LHCN-M2 (cell line): ENCODE measurements around the gene ADM5. TPM values are rescaled to one million over a fixed set of nuclear protein-coding genes. Genes with fewer than 3 reads are reported as not detected.

Experiments used
- DNase-seq: peaks from one replicate; pipeline ENCODE4 v3.0.0-alpha.2; 2012; ENCODE audit warnings: low read depth
- polyA plus RNA-seq: library from polyadenylated mRNA; unstranded; fragments of >200 nt; gene quantifications from one replicate; pipeline ENCODE4 v1.2.1, GENCODE V29; 2012; ENCODE audit warnings: missing spikeins
- total RNA-seq: library from RNA; depleted of rRNA; stranded (reverse); fragments of >200 nt; gene quantifications from 2 replicates; pipeline ENCODE4 v1.2.3, GENCODE V29; 2014; rRNA removed

ADM5 gene, protein sequence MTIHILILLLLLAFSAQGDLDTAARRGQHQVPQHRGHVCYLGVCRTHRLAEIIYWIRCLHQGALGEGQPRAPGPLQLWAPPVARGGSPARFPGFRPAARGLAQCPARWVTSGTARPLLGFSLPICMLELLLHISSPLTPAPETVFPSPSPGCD
- 1.2 TPM in 2 replicates for total RNA-seq
- 0.21 TPM for polyA plus RNA-seq

GRCh38 chr19:49689133-49690078, at the start of gene ADM5:
ADM5 (plus strand) TSS chr19:49689594; CDS start chr19:49689838, 244 bp downstream.
- no peak for DNase-seq

DNA sequence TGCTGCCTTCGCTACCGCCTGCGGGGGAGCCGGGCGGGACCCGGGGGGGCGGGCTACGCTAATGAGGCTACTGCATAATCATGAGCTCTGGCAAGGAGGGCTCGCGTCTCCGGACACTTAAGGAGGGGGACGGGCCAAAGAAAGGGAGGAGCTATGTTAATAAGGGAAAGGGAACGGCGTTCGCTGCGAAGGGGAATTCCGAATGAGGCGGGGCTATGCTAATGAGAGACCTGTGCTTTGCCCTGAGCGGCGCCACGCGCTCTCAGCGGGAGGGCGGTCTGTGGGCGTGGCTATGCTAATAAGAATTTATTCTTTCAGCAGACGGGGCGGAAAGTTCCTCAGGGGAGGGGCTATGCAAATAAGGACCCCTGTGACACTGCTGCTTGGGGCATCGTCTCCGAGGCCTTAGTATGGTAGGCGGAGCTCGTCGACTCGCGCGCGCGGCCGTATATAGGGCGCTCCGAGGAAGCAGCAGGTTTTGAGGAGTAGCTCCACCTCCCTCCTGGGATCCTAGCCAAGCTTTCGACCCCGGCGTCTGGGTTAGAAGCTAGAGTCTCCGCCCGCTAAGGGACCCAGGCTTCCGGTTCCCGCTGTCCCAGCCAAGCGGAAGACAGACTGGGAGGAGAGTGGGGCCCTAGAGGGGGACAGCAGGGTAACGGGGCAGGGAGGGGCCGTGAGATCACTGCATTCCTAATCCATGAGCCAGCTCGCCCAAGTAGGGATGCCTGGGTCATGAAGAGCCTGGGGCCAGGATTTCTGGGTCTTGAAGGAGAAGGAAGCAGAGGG, 49.1 kb upstream of the ADM5 start, which contains the start of gene RRAS:
TSS of gene RRAS (minus strand) at position 31 of the 786 bp plus-strand sequence. CDS start 45 bp downstream, outside the sequence.
- peak; percentile 100 for DNase-seq

DNA sequence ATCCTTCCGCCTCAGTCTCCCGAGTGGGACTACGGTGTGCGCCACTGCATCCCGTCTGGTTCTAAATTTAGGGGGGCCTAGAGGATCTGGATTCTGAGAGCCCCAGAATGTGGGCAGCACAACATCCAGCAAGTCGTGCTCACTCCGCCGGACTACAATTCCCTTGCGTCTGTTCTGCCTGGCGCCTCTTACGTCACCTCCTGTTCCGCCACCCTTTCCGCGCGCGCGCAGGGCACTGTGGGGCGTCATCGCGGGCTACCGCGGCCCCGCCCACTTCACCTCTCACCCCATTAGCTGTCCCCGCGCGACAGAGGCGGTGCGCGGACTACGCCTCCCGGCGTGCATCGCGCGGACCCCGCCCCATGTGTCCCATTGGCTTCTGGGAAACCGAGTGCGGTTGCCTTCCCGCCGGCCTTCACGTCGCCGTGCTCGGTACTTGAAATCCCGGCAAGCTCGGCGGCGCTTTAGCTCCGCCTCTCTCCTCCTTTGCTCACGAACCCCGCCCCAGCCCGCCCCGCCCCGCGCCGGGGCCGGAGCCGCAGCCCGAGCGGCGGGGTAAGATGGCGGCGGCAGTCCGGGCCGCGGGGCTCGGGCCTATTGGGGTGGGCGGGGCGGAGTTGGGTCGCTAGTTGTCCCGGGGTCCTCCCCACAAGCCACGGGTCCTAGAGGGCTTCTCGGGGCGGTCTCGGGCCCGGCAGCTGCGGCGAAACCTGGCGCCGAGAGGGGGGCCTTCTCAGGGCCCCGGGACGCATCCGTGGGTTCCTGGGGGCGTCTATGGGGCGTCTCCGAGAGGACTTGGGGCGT, 47.5 kb upstream of the ADM5 start, which contains the start of gene SCAF1:
TSS of gene SCAF1 (plus strand) at position 522 of the 804 bp plus-strand sequence. CDS start 2,818 bp downstream, outside the sequence.
- DNase-seq: peak; percentile 99

DNA sequence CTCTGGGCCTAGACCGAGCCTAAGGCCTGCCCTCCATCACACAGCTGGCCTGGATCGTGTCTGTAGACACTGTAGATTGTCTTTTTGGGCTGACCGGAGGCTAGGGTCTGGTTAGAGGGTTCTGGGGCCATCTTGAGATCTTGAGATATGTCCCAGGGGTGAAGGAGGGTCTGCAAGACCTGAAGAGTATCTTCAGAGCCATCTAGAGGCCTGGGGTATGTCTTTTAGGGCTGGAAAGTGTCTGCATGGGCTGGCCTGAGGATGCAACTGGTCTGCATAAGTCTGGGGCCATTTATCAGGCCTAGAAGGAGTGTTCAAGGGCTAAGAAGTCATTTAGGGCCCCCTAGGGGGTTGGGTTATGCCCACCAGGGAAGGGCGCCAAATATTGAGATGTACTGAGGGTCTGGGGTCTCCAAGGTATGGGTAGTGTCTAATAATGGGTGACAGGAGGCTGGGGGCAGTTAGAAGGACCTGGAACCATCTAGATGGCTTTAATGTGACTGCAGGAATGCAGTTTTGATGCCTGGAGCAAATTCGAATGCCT, 46.8 kb upstream of the ADM5 start:
- no peak for DNase-seq

- no peak for DNase-seq
Observed at GRCh38 chr19:49643466-49643865, 45.9 kb upstream of the ADM5 start.

GRCh38 chr19:49645592-49645991, 43.8 kb upstream of the ADM5 start:
- no peak for DNase-seq

DNA sequence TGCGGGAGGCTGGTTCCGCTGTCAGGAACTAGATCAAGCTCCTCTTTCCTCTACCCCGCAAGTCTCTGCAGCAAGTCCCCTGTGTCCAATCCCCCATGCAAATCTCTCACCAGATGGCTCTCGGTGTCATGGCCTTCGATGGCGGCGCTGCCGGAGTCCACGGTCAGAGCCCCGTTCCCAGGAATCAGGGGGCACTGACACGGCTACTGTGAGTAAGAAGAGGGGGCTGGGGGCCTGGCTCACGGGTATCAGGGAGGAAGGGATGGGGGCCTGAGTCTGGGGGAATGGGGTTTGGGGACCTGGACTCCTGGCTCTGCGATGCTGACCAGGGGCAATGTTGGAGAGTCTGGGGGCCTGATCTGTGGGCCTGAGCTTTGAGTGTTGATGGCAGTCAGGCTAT, 43.4 kb upstream of the ADM5 start:
- no peak for DNase-seq

DNA sequence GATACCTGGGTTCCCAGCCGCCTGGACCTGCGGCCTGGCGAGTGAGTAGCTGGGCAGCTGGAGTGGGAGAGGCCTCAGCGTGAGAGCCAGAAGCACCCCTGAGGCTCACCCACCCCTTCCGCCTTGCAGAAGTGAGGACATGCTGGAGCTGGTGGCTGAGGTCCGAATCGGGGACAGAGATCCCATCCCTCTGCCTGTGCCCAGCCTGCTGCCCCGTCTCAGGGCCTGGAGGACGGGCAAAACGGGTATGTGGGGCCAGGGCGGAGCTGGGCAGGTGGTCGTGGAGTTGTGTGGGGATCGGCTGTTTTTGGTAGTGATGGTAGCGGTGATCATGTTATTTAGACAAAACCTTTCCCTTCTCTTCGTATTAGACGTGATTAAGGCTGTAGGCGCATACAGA, 42.8 kb upstream of the ADM5 start:
- no peak for DNase-seq

- no peak for DNase-seq
Observed at GRCh38 chr19:49651029-49651819, 38.2 kb upstream of the ADM5 start.

DNA sequence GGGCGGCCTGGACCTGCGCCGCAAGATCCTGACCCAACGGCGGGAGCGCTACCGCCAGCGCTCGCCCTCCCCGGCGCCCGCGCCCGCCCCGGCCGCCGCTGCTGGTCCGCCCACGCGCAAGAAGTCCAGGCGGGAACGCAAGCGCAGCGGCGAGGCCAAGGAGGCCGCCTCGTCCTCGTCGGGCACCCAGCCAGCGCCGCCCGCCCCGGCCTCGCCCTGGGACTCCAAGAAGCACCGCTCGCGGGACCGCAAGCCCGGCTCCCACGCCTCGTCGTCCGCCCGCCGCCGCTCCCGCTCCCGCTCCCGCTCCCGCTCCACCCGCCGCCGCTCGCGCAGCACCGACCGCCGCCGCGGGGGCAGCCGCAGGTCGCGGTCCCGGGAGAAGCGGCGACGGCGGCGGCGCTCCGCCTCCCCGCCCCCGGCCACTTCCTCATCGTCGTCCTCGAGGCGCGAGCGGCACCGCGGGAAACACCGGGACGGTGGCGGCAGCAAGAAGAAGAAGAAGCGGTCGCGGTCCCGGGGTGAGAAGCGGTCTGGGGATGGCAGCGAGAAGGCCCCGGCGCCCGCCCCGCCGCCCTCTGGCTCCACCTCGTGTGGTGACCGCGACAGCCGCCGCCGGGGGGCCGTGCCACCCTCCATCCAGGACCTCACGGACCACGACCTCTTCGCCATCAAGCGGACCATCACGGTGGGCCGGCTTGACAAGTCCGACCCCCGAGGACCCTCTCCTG, 37.4 kb upstream of the ADM5 start:
- DNase-seq: no peak

- no peak for DNase-seq
Observed at GRCh38 chr19:49652551-49653465, 36.6 kb upstream of the ADM5 start.

DNA sequence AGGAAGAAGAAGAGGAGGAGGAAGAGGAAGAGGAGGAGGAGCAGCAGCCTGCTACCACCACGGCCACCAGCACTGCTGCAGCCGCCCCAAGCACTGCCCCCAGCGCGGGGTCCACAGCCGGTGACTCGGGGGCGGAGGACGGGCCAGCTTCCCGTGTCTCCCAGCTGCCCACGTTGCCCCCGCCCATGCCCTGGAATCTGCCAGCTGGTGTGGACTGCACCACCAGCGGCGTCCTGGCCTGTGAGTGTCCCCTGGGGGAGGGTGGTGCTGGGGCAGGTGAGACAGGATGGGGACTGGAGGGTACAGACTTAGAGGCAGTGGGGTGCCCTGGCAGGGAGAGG, 36.0 kb upstream of the ADM5 start:
- DNase-seq: no peak

- DNase-seq: no peak
Observed at GRCh38 chr19:49654581-49654980, 34.8 kb upstream of the ADM5 start.

DNA sequence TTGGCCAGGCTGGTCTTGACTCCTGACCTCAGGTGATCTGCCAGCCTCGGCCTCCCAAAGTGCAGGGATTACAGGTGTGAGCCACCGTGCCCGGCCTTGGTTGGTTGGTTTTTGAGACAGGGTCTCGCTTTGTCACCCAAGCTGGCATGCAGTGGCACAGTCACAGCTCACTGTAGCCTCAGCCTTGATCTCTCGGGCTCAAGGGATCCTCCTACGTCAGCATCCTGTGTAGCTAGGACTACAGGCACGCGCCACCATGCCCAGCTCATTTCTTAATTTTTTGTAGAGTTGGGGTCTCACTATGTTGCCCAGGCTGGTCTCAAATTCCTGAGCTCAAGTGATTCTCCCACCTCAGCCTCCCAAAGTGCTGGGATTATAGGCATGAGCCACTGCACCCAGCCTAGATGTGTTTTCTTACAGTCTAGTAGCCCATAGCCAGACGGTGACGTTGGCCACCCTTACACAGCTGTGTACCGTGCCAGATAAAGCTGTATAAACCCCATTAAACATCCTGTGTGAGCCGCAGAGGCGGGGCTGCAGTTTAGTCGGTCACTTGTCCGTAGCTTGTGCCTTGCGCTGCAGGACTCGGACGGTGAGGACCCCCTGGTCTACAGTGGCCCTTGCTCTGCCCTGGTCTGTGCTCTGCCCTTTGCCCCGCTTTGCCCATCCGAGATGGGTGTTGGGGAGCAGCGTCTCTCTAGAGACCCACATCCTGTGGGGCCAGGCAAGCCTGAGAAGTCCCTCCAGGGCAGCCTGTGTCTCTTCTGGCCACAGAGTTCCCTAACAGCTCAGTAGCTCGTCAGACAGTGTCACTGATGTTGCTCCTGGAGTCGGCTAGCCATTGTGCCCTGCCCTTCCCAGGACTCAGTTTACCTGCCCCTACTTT, 33.6 kb upstream of the ADM5 start:
- no peak for DNase-seq

- DNase-seq: no peak
Observed at GRCh38 chr19:49656456-49657109, 32.8 kb upstream of the ADM5 start.

DNA sequence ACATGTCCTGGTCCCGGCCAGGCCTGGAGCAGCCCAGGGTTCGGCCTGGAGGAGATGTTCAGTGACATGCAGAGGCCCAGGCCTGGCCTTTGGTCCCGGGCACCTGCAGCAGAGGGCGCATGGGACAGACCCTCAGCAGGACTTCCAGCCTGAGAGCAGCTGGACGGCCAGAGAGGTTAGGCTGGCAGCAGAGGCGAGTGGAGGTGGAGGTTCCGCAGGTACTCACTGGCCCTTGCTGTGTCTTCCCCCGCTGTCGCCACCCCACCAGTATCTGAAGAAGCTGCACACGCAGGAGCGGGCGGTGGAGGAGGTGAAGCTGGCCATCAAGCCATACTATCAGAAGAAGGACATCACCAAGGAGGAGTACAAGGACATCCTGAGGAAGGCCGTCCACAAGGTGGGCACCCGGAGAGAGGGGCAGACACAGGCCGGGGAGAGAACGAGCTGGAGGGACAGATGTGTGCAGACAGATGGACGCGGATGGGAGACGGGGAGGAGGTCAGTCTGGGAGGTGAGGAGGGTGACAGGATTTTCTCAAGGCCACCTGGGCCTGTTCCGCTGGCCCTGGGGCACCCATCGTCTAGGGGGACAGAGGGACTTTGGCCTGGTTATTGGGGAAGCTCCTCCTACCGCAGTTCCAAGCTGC, 31.8 kb upstream of the ADM5 start:
- no peak for DNase-seq
